ENCODE data around the gene PLAC1.

Gene PLAC1, protein sequence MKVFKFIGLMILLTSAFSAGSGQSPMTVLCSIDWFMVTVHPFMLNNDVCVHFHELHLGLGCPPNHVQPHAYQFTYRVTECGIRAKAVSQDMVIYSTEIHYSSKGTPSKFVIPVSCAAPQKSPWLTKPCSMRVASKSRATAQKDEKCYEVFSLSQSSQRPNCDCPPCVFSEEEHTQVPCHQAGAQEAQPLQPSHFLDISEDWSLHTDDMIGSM

GRCh38 chrX:134658002-134658759 is at the start of gene PLAC1:
Gene PLAC1, minus strand, starts transcription at chrX:134658471. Its CDS starts 91,789 bp downstream, at chrX:134566682.
- DNase-seq: no peak

- DNase-seq: no peak
Observed at GRCh38 chrX:134706138-134706537, 47.9 kb upstream of the PLAC1 start.

GRCh38 chrX:134695999-134696398 is 37.7 kb upstream of the PLAC1 start:
- no peak for DNase-seq

DNA sequence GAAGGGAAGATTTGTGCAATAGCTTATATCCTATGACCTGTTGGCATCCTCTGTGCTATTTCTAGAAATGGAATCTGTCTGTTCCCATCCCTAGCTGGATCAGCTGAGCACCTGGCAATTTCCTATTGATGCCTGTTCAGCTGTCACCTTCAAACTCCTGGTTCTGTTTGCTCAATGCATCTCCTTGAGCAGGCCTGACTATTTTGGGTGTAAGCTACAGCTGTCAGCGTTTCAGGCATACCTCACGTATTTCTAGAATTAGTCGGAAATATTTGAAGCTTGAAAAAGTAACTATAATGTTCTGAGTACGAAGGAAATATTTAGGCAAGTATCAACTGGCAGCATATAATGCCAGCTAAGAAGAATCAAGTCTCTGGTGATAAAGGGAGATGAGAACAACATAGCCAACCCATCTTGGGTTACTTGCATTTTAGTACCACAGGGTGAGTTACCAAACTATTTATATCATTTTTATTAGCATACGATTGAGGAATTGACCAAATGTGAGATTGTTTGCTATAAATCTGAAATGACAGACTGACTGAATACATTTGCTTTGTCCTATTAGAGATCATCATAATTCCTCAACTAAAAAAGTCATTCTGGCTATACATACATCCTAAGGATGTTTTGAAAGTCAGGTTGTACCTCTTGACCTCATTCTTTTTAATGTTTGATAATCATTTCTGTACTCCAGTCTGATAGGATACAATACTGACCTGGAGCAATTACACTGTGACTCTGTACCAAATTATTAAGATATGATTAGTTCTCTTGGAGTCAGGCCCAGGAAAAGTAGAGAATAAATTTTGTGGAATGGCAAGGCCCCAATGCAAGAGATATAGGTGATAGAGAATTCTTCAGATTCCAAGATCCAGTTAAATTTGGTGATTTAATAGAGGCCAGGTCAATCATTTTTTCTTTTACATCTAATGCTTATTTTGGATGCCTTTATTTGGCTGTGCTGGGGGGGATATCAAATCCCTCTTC is 36.4 kb upstream of the PLAC1 start:
- DNase-seq: no peak

DNA sequence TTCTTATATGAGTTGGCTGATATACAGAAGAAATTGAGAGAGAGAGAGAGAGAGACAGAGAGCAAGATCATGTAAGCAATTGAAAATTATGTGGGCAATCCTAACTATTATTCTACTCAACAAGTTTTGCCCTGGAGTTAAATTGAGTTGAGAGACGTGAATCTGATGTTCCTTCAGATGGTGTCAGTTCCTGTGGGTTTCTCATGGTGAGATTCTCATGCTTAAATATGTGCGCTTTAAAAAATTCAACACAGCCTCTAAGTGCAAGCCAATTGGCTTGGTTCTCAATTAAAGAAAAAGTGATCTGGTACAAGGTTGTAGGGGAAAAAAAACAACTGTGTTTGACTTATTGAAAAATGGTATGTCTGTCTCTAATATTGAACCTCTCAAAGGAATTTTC is 35.4 kb upstream of the PLAC1 start:
- DNase-seq: no peak

- DNase-seq: no peak
Observed at GRCh38 chrX:134692990-134693389, 34.7 kb upstream of the PLAC1 start.

DNA sequence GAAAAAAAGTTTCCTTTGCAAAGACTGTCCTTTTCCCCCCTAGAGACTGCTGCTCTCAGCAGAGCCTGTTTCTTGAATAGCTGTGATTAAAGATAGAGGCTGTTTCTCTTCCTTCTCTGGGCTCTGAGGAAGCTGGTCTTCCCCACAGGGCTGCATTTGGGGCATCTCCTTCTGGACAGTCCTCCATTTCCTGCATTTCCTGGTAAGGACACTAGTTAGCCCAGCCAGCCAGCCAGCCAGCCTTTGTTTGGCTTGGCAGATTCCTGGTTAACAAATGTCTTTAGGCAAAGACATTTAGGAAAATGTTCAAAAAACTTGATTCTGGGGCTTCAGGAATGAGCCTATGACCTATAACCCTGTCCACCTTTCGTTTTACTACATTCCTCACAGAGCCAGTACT is 34.0 kb upstream of the PLAC1 start:
- DNase-seq: no peak

- no peak for DNase-seq
Observed at GRCh38 chrX:134691453-134691852, 33.2 kb upstream of the PLAC1 start.

- DNase-seq: no peak
Observed at GRCh38 chrX:134688839-134689238, 30.6 kb upstream of the PLAC1 start.

GRCh38 chrX:134688031-134688823 is 30.0 kb upstream of the PLAC1 start:
- DNase-seq: no peak

DNA sequence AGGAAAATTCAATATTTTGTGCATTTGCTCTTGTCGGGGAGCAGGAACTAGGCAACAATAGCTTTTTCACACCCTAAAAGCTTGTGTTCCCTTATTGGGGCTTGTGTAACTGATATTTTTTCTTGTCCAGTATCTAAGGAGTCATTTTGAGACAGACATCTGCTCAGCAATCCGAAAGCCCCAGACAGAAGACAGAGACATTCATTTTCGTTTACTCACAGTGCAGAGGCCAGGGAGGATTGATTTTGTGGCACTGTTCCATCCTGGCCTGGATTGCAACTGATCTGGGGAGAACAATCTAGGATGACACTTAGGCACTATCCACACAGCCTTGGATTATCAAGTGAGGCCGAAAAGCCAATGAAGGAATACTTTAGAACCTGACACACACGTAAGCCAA is 27.4 kb upstream of the PLAC1 start:
- no peak for DNase-seq

DNA sequence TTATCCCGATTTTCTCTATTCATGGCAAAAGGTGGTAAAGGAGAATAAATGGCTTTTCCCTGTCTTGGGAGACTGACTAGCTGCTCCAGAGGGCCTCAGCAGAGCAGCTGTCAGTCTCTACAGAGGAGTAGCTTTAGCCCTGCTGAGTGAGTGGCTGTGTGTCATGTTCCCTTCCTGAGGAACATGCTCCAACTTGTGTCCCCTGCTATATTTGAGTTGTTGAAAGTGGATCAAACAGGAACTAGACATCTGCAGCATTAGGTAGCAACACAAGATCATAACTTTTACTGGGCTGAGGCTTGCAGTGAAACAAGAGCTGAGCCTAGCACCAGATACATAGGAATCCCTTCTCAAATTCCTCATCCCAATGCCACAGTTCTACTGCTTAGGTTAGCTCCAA is 26.7 kb upstream of the PLAC1 start:
- DNase-seq: no peak

- DNase-seq: no peak
Observed at GRCh38 chrX:134683351-134684005, 25.2 kb upstream of the PLAC1 start.

GRCh38 chrX:134682081-134682480 is 23.8 kb upstream of the PLAC1 start:
- DNase-seq: no peak

- no peak for DNase-seq
Observed at GRCh38 chrX:134679644-134680043, 21.4 kb upstream of the PLAC1 start.

DNA sequence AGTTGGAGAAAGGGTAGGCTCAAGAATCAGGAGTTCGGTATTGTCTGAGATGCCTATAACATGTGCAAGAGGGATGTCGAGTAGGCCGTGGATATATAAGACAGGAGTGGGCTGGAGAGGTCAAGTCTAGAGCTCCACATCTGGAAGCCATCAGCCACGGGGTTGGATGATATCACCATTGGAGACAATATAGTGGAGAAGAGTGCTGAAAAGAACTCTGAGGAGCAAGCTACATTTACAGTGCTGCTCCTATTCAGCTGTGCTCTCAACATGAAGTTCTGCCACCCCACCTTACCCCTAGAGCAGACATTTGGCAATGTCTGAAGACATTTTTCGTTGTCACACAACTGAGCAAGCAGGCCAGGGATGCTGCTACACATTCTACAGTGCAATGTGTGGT is 20.9 kb upstream of the PLAC1 start:
- DNase-seq: no peak

- no peak for DNase-seq
Observed at GRCh38 chrX:134677332-134677731, 19.1 kb upstream of the PLAC1 start.

DNA sequence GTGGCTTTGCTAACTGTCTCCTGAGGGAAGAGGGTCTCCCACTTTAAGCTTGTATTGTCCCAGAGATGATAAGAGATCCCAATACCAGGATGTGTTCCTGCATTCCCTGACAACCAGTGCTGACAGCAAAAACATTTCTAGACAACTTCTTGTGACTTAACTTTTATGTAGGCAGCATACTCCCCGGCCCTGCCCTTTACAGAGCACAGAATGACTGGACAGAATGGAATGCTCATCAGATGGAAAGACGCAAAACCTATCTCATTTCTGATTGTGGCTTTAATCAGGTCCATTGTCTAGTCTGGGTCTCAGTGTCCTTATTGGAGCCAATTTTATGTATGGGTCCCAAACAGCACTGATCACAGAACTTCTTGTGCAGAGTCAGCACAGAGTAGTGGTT is 18.2 kb upstream of the PLAC1 start:
- no peak for DNase-seq

DNA sequence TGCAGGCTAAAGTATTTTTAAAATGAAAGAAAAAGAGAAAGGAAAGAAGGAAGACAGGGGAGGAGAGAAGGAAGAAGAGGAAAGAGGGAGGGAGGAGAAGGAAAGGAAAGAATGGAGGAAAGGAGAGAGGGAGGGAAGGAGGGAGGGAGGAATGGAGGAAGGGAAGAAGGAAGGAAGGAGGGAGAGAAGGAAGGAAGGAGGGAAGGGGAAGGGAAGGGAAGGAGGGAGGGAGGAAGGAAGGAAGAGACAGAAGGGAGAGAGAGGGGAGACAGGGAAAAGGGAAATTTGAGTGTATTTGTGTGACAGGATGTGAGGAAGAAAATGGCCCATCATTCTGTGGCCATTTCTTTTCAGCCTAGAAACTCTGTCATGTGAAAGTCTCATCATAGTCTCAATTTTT is 14.9 kb upstream of the PLAC1 start:
- no peak for DNase-seq

DNA sequence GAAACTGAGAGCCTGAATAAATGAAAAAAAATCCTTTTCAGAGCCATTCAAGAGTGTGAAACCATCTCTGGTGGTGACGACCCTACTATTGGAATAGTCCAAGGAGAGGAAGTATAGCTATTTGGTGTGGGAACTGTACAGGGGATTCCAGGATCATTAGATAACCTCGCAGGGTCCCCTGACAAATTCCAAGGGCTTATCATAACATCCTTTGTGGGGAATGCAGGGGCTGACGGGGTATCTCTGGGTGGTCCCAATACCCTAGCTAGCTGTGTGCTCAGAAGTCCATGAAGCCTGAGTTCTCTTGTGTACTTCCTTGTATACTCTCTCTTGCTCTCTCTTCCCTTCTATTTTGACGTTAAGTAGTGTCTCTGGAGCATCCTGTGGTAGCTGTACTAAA is 13.8 kb upstream of the PLAC1 start:
- no peak for DNase-seq

DNA sequence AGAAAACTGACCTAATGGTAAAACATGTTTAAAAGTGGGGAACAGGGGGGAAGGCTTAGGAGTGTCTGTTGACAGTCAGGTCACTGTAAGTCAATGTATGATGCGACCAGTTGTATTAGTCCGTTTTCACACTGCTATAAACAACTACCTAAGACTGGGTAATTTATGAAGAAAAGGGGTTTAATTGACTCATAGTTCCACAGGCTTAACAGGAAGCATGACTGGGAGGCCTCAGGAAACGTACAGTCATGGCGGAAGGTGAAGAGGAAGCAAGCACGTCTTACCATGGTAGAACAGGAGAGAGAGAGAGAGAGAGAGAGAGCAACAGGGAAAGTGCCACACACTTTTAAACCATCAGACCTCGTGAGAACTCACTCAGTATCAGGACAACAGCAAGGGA is 13.0 kb upstream of the PLAC1 start:
- DNase-seq: no peak
